ENCODE data around the gene NLK. TPM values are rescaled to one million over a fixed set of nuclear protein-coding genes. Genes with fewer than 3 reads are reported as not detected.

The NLK gene
- total and polyA plus RNA-seq, 7 donors, result 9.3 to 17.1 (median 15.0) TPM

GRCh38 chr17:28113269-28113668 is 70.8 kb downstream of the NLK start:
- Histone ChIP-seq H3K4me1 (peaks cover 0 to 15% (median 11%) of the 10 kb centered on the region in 4 donors), H3K27ac (no peak overlapping the region), H3K9me3 (no peaks in the 10 kb centered on the region), H3K36me3 (no peaks in the 10 kb centered on the region), H3K27me3 (no peaks in the 10 kb centered on the region), H3K4me3 (no peak overlapping the region)
- no peak for TF ChIP-seq POLR2A (IDR thresholded peaks at IDR 0.05)
- TF ChIP-seq CTCF (IDR thresholded peaks at IDR 0.05), result no peak
- no peak for TF ChIP-seq EP300 (IDR thresholded peaks at IDR 0.05)
- TF ChIP-seq POLR2AphosphoS5 (IDR thresholded peaks at IDR 0.05), result no peak
- DNase-seq, result no peak
- intact Hi-C loops (cut with DNase I), result no loop called here

GRCh38 chr17:28115046-28115445 is 72.6 kb downstream of the NLK start:
- Histone ChIP-seq H3K9me3 (no peaks in the 10 kb centered on the region), H3K4me3 (no peak overlapping the region), H3K4me1 (peaks cover 0 to 23% (median 15%) of the 10 kb centered on the region in 4 donors), H3K27ac (no peak overlapping the region), H3K27me3 (no peaks in the 10 kb centered on the region), H3K36me3 (no peaks in the 10 kb centered on the region)
- 95 to 98% methylated on average over 1 of the region's 1 CpG for WGBS, 2 donors
- TF ChIP-seq POLR2A (IDR thresholded peaks at IDR 0.05) (no peak), EP300 (IDR thresholded peaks at IDR 0.05) (no peak), POLR2AphosphoS5 (IDR thresholded peaks at IDR 0.05) (no peak), CTCF (IDR thresholded peaks at IDR 0.05) (no peak)
- intact Hi-C loops (cut with DNase I), result no loop called here
- no peak for DNase-seq

- DNase-seq, result no peak
- Histone ChIP-seq H3K9me3 (no peaks in the 10 kb centered on the region), H3K4me1 (peaks cover 0 to 23% (median 12%) of the 10 kb centered on the region in 4 donors), H3K27me3 (no peaks in the 10 kb centered on the region), H3K27ac (no peak overlapping the region), H3K4me3 (no peak overlapping the region), H3K36me3 (no peaks in the 10 kb centered on the region)
- intact Hi-C loops (cut with DNase I), result no loop called here
- TF ChIP-seq POLR2A (IDR thresholded peaks at IDR 0.05) (no peak), EP300 (IDR thresholded peaks at IDR 0.05) (no peak), CTCF (IDR thresholded peaks at IDR 0.05) (no peak), POLR2AphosphoS5 (IDR thresholded peaks at IDR 0.05) (no peak)
Measured at GRCh38 chr17:28117304-28117703, 74.8 kb downstream of the NLK start.

DNA sequence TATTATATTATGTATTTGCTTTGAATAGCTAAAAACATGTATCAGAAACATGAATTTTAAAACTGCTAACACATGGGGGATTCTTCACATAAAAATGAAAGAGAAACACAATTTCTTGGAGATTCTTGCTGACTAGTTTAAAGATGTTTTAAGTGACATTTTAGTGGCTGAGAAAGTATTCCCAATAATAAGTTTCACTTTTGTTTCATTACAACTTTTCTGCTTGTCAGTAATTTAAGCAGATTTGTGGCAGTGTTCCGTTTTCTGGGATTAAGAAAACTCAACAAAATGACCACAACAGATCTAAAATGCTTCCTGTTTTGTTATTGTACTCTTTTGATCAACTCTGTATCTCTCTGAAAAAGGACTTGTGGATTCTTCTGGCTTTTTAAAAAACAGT is 75.9 kb downstream of the NLK start:
- DNase-seq, result no peak
- Histone ChIP-seq H3K27ac (no peak overlapping the region), H3K4me1 (peaks cover 0 to 17% (median 6%) of the 10 kb centered on the region in 4 donors), H3K4me3 (no peak overlapping the region), H3K27me3 (no peaks in the 10 kb centered on the region), H3K36me3 (peaks cover 0 to 8% (median 0%) of the 10 kb centered on the region in 4 donors), H3K9me3 (no peaks in the 10 kb centered on the region)
- 13 to 56% methylated on average over 1 of the region's 1 CpG for WGBS, 2 donors
- TF ChIP-seq POLR2AphosphoS5 (IDR thresholded peaks at IDR 0.05), result no peak
- TF ChIP-seq POLR2A (IDR thresholded peaks at IDR 0.05), result no peak
- no peak for TF ChIP-seq CTCF (IDR thresholded peaks at IDR 0.05)
- TF ChIP-seq EP300 (IDR thresholded peaks at IDR 0.05), result no peak
- intact Hi-C loops (cut with DNase I), result no loop called here

DNA sequence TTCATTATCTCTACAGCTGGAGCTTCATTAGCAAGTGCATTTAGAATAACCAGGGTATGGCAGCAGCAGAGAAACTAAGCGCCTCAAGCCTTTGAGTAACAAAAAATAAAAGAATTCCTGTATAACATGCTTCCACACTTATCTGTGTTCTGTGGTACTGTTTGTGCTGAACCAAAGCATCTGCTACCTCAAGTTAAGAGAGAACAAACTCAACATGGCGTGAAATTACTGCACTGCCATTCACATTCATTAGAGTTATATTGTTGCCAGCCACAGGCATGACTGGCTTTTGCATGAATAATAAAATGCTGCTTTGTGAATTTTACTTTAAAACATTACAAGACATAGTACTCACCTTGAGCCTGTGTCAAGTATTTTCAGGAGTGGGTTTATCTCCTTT is 76.6 kb downstream of the NLK start:
- intact Hi-C loops (cut with DNase I), result no loop called here
- no peak for DNase-seq
- WGBS, 2 donors, result 96 to 99% methylated on average over 2 of the region's 2 CpGs

More for the DNA sequence above, 76.6 kb downstream of the NLK start:
- Histone ChIP-seq H3K36me3 (peaks cover 0 to 10% (median 0%) of the 10 kb centered on the region in 4 donors), H3K9me3 (no peaks in the 10 kb centered on the region), H3K27ac (no peak overlapping the region), H3K4me1 (peaks cover 0 to 14% (median 4%) of the 10 kb centered on the region in 4 donors), H3K4me3 (no peak overlapping the region), H3K27me3 (no peaks in the 10 kb centered on the region)
- TF ChIP-seq POLR2AphosphoS5 (IDR thresholded peaks at IDR 0.05) (no peak), POLR2A (IDR thresholded peaks at IDR 0.05) (no peak), CTCF (IDR thresholded peaks at IDR 0.05) (no peak), EP300 (IDR thresholded peaks at IDR 0.05) (no peak)

Measured in sigmoid colon (tissue), 7 donors.